Urothelium cell line (cell line): ENCODE measurements around the gene LENG9.
"Not testable (repeated sequence)": the region's sequence is repeated elsewhere in the genome, so short reads cannot be mapped to it uniquely, and the experiment has no call there.

Experiments
- DNase-seq: peaks from one replicate; pipeline ENCODE4 v3.0.0; 2011; ENCODE audit warnings: low spot score, mixed read lengths
- FAIRE-seq: peaks from 2 replicates; lab custom pipeline; 2011; peaks lifted over from hg19 to GRCh38; lab: Jason Lieb, UNC

The LENG9 gene

DNA sequence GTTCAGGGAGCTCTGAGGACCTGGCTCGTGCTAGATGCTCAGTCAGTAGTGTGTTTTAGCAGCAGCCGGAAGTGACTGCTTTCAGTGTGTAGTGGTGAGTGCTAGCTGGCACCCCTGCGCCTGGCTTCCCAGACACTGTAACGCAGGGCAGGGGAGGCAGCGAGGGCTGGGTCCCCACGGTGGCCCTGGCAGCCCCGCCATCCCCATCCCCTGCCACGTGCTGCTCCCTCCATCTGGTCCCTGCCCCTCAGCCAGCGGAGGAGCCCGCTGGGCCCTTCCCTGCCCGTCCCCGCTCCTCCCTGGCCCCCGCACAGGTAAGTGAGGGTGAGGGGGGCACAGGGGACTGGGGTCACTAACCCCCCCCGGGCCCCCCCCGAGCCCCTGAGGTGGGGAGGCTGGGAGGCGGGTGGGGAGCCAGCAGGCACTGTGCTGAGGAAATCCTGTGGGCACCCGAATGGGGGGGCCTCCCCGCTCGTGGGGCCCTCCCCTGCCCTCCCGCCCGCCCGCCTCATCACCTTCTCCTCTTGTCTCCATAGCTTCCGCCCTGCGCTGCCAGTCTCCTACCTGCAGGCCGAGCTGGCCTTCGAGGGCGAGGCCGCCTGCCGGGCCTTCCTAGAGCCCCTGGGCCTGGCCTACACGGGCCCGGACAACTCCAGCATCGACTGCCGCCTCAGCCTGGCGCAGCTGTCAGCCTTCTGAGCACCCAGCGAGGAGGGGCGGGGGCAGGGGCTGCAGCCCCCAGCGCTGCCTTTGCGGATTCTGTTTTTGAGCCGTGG lies 3.2 kb downstream of the LENG9 start:
- no peak for DNase-seq
- FAIRE-seq, result no peak

DNA sequence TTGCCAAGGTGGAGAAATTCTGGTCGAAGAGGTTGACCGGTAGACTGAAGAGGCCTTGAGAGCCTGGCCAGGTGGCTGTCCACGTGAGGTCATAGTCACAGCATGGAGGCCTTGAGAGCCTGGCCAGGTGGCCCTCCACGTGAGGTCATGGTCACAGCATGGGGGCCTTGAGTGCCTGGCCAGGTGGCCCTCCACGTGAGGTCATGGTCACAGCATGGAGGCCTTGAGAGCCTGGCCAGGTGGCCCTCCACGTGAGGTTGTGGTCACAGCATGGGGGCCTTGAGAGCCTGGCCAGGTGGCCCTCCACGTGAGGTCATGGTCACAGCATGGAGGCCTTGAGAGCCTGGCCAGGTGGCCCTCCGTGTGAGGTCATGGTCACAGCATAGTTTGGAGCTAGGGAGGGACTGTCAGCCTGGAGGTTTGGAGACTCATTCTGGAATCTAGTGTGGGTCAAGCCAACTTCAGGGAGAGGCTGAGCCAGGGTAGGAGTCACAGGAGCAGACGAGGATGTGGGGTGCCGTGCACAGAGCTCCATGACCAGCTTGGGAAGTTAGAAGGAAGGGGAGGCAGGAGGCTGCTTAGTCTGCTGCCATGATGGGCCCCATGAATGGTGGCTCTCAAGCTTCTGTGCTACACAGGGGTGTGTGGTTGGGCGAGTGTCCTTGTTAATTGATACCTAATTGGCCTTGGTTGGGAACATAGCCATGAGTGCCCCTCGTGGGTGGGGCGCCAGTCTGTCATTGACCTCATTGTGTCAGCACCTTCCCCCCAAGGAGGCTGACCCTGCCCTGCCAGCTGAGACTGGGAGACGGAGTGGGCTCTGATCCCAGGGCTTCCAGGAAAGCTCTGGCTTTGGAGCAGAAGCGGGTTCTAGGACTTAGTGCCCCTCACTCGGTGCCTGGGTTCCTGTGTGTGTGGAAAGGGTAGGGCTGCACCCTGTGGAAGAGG lies 4.0 kb downstream of the LENG9 start:
- no peak for DNase-seq
- FAIRE-seq, result no peak

DNA sequence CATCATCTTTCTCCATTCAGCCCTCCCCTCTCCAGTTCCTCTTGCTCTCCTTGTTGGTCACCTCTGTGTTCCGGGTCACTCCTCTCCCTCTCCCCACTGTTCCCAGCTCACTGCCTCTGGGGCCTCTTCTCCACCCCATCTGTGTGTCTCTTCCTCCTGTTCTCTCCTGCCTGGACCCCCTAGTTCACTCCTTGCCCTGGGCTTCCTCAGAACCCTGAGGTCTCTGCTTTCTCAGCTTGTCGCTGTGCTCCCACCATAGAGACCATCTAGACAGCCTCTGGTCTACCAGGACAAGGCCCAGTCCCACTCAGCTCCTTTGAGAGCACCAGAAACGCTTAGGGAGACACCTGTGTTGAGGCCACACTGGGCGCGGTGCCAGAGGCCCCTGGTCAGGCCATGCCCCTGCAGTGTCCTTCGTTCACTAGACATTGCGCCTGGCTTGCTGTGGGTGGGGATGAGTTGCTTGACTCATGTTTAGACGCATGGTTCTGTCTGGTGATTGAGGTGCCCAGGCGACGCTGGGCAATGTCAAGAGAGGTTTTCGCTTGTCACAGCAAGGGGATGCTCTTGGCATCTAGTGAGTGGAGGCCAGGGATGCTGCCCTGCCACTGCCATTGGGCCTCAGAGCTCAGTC lies 4.8 kb downstream of the LENG9 start:
- FAIRE-seq (no peak), DNase-seq (no peak)

DNA sequence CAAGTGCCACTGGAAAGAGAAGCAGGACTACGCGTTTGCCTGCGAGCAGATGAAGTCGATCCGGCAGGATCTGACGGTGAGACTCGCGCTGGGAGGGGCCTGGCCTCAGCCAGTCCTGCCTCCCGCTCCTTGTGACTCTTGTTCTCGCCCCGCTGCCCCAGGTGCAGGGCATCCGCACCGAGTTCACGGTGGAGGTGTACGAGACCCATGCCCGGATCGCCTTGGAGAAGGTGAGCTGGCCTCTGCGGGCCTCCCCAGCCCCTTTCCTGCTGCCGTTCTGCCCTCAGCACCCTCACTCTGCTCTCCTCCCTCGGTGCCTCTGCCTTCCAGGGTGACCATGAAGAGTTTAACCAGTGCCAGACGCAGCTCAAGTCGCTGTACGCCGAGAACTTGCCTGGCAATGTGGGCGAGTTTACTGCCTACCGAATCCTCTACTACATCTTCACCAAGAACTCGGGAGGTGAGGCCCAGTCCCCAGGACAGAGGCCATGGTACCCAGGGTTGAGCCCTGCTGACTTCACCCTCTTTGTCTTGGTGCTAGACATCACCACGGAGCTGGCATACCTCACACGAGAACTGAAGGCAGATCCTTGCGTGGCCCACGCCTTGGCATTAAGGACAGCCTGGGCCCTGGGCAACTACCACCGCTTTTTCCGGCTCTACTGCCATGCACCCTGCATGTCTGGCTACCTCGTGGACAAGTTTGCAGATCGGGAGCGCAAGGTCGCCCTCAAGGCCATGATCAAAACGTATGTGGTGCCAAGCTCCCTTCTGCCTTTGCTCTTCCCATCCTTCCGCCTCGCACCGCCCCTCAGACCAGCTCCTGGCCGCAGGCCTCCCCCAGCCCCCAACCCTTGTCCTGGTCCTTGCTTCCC lies 5.6 kb downstream of the LENG9 start:
- DNase-seq, result no peak
- FAIRE-seq, result no peak

DNA sequence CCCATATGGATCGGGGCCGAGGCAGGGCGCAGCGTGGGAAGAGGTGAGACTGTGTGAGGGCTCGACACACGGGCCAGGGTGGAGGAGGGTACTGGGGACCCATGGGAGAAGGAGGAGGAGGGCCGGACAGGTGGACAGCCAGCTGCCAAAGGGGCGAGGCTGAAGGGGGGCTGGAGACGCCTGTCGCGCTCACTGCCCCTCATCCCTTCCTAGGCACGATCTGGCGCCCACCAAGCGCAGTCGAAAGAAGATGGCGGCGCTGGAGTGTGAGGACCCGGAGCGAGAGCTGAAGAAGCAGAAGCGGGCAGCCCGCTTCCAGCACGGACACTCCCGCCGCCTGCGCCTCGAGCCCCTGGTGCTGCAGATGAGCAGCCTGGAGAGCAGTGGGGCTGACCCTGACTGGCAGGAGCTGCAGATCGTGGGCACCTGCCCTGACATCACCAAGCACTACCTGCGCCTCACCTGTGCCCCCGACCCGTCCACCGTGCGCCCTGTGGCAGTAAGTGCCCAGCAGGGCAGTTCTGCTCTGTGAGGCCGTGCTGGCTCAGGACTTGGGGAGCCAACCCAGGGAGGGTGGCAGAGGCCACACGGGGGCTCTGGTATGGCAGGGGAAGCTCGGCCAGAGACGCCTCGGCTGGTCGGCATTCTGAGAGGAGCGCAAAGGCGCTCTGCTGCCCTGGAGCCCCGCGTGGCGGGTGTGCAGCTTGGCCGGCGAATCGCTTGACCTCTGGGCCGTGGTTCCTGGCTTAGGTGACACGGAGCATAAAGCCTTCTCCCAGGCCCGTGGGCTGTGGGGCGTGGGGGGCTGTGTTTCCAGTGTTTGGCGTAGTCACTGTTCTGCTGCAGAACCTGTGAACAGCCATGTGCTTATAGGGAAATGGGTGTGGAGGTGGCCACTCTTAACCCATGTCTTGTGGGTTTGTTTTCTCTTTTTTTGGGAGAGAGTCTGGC lies 6.9 kb downstream of the LENG9 start:
- FAIRE-seq, result no peak
- DNase-seq, result no peak

DNA sequence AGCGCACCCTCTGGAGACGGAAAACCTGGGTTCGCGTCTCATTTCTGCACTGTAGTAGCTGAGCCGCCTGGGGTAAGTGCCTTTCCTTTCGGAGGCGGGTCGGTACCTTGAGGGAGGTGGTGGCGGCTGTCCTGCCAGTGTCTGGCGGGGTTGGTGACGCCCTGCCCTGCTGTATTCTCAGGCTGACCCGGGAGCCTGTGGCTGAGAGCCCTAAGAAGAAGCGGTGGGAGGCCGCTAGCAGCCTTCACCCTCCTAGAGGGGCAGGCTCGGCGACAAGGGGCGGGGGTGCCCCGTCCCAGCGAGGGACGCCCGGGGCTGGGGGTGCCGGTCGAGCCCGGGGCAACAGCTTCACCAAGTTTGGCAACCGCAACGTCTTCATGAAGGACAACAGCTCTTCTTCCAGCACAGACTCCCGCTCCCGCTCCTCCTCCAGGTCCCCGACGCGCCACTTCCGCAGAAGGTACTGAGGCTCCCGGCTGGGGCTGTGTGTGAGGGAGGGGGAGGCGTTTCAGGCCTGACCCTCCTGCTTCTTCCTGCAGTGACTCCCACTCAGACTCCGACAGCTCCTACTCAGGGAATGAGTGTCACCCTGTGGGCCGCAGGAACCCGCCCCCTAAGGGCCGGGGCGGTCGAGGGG lies 7.7 kb downstream of the LENG9 start:
- FAIRE-seq (no peak), DNase-seq (no peak)

DNA sequence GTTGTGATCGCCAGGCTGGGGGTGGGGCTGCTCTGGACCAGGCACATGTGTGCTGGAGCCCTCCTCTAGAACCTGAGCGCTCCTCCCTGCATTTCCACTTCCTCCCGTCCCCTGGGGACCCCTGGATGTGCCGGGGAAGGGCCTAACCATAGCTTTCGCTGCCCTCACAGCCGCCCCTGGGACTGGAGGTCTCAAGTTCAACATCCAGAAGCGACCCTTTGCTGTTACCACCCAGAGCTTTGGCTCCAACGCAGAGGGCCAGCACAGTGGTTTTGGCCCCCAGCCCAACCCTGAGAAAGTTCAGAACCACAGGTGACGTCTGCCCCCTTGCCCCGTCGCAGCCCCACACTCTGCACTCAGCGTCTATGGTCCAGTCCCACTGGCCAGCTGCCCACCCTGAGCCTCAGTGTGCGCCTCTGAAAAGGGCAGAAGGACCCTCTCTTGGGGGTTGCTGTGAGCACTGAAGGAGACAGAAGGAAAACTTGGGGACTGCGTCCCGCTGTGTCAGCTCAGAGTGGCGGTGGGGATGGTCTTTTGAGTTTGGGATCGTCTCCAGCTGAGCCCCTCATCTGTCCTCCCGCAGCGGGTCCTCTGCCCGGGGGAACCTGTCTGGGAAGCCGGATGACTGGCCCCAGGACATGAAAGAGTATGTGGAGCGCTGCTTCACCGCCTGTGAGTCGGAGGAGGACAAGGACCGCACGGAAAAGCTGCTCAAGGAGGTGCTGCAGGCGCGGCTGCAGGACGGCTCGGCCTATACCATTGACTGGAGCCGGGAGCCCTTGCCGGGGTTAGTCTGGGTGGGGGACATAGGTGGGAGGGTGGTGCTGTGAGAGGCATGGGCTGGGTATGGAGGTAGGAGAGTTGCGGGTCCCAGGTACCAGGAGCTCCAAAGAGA lies 8.6 kb downstream of the LENG9 start:
- FAIRE-seq (no peak), DNase-seq (no peak)

DNA sequence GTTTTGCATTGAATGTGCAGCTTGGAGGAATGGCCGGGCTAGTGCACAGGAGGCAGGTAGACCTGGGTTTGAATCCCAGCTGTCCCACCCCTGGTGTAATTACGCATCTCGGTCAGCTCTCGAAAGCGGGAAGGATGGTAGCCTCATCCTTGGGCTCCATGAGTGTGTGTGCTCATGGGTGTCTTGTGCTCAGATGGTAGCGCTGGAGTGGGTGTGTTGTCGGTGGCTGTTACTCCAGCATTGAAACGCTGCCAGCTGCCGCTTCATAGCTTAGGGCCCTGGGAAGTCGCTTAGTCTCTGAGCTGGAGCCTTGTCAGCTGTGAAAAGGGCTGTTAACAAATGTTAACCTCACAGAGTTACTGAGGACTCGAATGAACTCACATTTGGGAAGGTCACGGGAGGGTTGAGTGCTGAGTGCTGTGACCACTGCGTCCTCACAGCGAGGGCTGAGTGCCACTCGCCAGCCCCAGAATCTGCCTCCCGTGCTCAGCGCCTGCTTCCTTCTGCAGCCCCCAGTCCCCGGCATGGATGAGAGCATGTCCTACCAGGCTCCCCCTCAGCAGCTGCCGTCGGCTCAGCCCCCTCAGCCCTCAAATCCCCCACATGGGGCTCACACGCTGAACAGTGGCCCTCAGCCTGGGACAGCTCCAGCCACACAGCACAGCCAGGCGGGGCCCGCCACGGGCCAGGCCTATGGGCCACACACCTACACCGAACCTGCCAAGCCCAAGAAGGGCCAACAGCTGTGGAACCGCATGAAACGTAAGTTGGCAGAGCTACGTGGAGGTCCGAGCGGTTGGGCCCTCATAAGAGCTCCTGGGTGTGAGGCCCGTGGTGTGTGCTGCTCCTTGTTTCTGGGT lies 9.4 kb downstream of the LENG9 start:
- DNase-seq (no peak), FAIRE-seq (no peak)

DNA sequence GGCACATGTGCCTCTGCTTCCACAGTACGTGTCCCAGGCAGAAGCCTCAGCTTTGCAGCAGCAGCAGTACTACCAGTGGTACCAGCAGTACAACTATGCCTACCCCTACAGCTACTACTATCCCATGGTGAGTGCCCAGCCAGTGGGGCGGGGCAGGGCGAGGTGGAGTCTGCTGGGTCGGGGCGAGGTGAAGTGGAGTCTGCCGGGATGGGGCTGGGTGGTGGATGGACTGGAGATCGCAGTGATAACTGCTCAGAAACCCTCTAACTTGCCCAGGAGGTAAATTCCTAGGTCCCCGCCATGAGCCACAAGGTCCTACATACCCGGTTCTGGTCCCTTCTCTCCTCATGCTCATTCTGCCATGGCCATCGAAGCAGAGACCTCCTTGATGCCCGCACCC lies 11.0 kb downstream of the LENG9 start:
- FAIRE-seq (peak; percentile 17), DNase-seq (no peak)

DNA sequence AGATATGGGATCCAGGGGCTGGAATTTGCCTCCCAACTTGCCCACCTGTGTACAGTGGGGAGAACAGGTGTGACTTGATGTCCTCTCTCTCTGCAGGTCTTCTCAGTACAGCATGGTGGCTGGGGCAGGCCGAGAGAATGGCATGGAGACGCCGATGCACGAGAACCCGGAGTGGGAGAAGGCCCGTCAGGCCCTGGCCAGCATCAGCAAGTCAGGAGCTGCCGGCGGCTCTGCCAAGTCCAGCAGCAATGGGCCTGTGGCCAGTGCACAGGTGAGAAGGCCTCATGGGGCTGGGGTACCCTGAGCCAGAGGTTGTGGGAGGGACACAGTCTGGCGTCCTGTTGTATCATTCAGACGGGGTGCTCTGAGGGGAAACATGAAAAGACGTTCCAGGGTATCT lies 11.6 kb downstream of the LENG9 start:
- FAIRE-seq, result no peak

DNA sequence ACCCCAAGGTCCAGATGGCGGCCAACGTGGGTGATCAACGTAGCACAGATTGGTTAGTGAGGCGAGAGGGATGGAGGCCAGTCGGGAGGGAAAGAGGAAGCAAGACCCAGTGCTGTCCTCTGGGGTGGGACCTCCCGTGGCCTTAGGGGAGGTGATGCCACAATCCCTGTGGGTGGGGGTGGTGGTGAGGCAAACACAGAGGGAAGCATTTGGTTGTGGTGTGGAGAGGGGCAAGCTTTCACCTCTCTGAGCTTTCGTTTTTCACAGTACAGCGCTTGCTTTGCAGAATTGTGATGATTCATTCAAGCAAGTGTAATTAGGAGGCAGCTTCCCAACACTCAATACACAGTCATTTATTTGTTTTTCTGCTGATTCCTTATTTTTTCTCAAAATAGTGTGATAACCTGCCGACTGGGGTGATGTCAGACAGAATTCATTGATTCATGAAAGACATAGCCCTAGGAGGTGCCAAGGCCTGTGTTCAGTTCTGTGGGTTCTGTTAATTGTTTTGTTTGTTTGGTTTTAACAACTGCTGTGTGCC lies 12.2 kb downstream of the LENG9 start:
- no peak for DNase-seq

More for the DNA sequence above, 11.6 kb downstream of the LENG9 start:
- DNase-seq, result no peak

DNA sequence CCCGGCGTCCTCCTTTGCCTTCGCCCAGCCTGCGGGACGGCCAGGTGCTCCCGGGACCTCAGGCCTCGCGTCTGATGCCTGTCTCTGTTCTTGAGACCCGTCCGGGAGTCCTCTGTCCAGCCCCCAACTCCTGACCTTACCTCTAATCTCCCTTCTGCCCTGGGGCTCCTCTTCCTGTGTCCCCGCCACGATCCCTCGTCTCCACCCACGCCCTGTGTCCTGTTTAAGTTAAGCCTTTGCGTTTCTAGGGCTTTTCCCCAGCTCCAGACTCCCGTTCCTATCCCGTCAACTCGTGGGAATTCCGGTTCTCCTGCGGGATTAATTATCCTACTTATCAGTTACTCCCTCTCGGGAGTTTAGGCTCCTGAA lies 13.9 kb downstream of the LENG9 start:
- DNase-seq, result no peak

More for the DNA sequence above, 12.2 kb downstream of the LENG9 start:
- no peak for FAIRE-seq

DNA sequence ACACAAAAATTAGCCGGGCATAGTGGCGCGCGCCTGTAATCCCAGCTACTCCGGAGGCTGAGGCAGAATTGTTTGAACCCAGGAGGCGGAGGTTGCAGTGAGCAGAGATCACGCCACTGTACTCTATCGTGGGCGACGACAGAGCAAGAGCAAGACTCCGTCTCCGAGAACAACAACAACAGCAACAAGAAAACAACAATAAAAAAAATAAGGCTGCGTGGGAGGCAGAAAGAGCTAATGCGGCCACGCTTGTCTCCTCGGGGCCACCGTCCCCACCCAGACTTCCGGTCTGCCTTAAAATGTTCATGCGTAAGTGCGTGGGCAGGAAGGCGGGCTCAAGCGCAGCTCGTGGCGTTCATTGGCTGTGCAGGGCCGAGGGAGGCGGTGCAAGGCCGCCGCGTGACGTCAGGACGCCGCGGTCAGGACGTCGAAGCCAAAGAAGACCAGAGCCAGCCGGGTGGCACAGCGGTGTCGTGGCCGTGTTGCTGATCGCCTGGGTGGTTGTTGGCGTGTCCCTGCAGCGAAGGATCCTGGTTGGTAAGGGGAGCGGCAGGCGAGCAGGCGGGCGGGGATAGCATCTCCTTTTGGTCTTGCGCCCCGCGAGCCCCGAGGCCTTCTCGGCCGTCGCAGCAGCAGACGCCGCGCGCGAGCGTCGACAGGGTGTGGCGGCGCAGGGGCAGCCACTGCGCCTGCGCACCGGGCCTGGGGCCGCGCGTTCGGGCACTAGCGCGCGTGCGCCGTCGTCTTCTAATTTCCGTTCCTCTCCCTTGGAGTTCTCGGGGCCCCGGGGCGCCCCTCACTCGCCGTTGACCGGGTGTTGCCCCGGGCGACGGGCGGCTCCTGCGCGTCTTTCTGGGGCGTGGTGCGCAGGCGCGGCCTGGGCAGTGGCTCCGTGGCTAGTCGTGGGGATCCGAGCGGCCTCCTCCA lies 14.5 kb downstream of the LENG9 start, which contains the start of gene LENG8:
TSS of gene LENG8 (plus strand) at position 426 of the 927 bp plus-strand sequence. CDS start 2,146 bp downstream, outside the sequence.
- FAIRE-seq (peak; percentile 96), DNase-seq (peak; percentile 97)

More for the DNA sequence above, 13.9 kb downstream of the LENG9 start:
- no peak for FAIRE-seq

DNA sequence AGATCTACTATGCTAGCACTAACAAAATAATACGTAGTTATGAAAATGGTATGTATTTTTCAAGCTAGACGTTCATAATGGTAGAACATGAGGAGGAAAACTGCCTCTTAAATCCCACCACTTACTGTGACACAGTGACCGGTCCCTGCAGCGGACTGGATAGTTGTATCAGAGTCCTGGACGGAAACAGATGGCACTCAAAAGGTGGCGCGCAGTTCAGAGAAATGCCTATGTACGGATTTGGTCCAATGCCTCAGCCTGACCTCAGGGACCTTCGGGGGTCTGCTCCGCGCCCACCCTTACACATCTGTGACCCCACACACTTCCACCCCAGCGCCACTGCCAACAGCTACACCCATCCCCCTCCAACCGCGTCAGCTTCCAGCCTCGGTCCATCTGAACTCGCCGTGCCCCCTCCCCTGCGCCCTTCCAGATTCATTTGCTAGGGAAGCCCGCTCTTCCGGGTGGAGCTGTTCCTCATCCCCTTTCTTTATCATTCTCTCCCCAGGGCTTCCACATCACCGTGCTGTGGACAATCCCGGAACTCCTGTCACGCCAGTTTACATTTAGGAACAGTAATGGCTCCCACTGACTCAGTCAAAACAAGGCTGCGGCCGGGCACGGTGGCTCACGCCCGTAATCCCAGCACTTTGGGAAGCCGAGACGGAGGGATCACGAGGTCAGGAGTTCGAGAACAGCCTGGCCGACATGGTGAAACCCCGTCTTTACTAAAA lies 15.4 kb downstream of the LENG9 start:
- no peak for FAIRE-seq
- peak; percentile 34 for DNase-seq

DNA sequence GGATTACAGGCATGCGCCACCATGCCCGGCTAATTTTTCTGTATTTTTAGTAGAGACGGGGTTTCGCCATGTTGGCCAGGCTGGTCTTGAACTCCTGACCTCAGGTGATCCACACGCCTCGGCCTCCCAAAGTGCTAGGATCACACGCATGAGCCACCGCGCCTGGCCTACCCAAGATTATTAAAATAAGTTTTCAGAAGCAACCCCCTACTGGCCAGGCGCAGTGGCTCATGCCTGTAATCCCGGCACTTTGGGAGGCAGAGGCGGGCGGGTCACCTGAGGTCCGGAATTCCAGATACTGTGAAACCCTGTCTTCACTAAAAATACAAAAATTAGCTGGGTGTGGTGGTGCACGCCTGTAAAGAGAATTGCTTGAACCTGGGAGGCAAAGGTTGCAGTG lies 17.2 kb downstream of the LENG9 start:
- not testable (repeated sequence) for FAIRE-seq, DNase-seq
